HL-60 (cell line): ENCODE data around the gene SLC4A1.

Experiments
- DNase-seq, 2 experiments: peaks; one replicate each; pipeline ENCODE4 v3.0.0-alpha.2; 2010 to 2020; ENCODE audit warnings: low read depth in 1 of 2, low spot score in 1 of 2
- H3K27ac ChIP-seq: fragments of 250-450 bp; sonication (Bioruptor Pico); replicated peaks from 2 replicates; pipeline ENCODE4 v1.5.1; 2020; ENCODE audit warnings: mild to moderate bottlenecking, moderate library complexity
- H3K27me3 ChIP-seq: fragments of 250-450 bp; sonication (Bioruptor Pico); 2 replicates; pipeline ENCODE4 v1.5.1; 2021; ENCODE audit warnings: mild to moderate bottlenecking, moderate library complexity; ENCODE audit not compliant: insufficient read depth, poor library complexity, severe bottlenecking
- H3K4me3 ChIP-seq: replicated peaks from 2 replicates; pipeline ENCODE4 v1.5.1; 2011; ENCODE audit warnings: mild to moderate bottlenecking, control low read depth, low read length; ENCODE audit not compliant: insufficient read depth
- GABPA ChIP-seq: IDR thresholded peaks from 2 replicates; pipeline ENCODE4 v1.6.1; 2012; ENCODE audit warnings: low read depth
- POLR2AphosphoS5 ChIP-seq: IDR thresholded peaks from 2 replicates; pipeline ENCODE4 v1.6.1; 2012; ENCODE audit warnings: low read depth
- SPI1 ChIP-seq: IDR thresholded peaks from 2 replicates; pipeline ENCODE4 v1.6.1; 2012; ENCODE audit warnings: low read depth, mild to moderate bottlenecking, borderline replicate concordance
- TF ChIP-seq, protein P1 (sequence below): IDR thresholded peaks from one replicate; pipeline ENCODE4 v1.5.1; 2011; ENCODE audit warnings: low read length, control low read depth, inconsistent platforms; ENCODE audit not compliant: insufficient read depth
- TF ChIP-seq, protein P2 (sequence below): IDR thresholded peaks from 2 replicates; pipeline ENCODE4 v1.6.1; 2012; ENCODE audit warnings: low read depth; ENCODE audit not compliant: insufficient replicate concordance

The SLC4A1 gene

DNA sequence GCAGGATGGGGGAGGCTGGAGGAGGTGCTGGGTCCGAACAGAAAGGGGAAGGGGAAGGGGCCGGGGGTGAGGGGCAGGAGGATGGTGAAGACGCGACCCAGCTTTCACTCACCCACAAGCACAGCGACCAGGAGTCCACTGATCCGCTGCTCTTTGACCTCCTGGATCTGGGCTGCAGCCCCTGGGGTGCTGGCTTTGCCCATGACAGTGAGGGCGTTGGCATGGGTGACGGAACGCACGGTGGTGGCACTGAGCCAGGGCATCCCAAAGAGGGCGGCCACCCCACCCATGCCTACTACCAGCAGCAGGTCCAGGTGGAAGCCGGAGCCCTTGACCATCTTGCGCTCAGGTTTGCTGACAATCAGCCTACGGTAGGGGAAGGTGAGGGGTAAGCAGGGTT lies 14.9 kb downstream of the SLC4A1 start:
- TF ChIP-seq SPI1 (no peak), GABPA (no peak), POLR2AphosphoS5 (no peak)
- TF ChIP-seq, protein P1, sequence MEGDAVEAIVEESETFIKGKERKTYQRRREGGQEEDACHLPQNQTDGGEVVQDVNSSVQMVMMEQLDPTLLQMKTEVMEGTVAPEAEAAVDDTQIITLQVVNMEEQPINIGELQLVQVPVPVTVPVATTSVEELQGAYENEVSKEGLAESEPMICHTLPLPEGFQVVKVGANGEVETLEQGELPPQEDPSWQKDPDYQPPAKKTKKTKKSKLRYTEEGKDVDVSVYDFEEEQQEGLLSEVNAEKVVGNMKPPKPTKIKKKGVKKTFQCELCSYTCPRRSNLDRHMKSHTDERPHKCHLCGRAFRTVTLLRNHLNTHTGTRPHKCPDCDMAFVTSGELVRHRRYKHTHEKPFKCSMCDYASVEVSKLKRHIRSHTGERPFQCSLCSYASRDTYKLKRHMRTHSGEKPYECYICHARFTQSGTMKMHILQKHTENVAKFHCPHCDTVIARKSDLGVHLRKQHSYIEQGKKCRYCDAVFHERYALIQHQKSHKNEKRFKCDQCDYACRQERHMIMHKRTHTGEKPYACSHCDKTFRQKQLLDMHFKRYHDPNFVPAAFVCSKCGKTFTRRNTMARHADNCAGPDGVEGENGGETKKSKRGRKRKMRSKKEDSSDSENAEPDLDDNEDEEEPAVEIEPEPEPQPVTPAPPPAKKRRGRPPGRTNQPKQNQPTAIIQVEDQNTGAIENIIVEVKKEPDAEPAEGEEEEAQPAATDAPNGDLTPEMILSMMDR, result no peak
- TF ChIP-seq, protein P2, sequence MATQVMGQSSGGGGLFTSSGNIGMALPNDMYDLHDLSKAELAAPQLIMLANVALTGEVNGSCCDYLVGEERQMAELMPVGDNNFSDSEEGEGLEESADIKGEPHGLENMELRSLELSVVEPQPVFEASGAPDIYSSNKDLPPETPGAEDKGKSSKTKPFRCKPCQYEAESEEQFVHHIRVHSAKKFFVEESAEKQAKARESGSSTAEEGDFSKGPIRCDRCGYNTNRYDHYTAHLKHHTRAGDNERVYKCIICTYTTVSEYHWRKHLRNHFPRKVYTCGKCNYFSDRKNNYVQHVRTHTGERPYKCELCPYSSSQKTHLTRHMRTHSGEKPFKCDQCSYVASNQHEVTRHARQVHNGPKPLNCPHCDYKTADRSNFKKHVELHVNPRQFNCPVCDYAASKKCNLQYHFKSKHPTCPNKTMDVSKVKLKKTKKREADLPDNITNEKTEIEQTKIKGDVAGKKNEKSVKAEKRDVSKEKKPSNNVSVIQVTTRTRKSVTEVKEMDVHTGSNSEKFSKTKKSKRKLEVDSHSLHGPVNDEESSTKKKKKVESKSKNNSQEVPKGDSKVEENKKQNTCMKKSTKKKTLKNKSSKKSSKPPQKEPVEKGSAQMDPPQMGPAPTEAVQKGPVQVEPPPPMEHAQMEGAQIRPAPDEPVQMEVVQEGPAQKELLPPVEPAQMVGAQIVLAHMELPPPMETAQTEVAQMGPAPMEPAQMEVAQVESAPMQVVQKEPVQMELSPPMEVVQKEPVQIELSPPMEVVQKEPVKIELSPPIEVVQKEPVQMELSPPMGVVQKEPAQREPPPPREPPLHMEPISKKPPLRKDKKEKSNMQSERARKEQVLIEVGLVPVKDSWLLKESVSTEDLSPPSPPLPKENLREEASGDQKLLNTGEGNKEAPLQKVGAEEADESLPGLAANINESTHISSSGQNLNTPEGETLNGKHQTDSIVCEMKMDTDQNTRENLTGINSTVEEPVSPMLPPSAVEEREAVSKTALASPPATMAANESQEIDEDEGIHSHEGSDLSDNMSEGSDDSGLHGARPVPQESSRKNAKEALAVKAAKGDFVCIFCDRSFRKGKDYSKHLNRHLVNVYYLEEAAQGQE, result no peak
- H3K4me3 ChIP-seq, result no peak overlapping the region
- no peaks in the 10 kb centered on the region for H3K27me3 ChIP-seq
- no peak overlapping the region for H3K27ac ChIP-seq
- DNase-seq, result no peak

DNA sequence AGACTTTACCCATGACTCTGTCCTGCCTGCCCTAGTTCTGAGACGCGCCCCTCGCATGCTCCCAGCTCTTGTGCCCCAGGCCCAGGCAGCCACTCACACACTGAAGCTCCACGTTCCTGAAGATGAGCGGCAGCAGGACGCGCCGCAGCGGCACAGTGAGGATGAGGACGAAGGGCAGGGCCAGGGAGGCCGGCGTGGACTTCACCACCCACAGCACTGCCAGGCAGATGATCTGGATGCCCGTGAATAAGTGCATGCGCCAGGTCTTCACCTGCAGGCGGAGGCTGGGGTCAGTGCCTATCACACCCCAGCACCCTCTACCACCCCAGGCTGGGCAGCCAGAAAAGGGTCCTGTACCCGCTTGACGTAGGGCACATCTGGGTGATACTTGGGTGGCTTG lies 16.9 kb downstream of the SLC4A1 start:
- H3K27ac ChIP-seq, result no peak overlapping the region
- H3K27me3 ChIP-seq, result no peaks in the 10 kb centered on the region
- no peak overlapping the region for H3K4me3 ChIP-seq
- no peak for TF ChIP-seq POLR2AphosphoS5
- TF ChIP-seq GABPA, result no peak
- TF ChIP-seq SPI1, result no peak
- TF ChIP-seq, protein P2, result no peak
- TF ChIP-seq, protein P1, result no peak
- DNase-seq, result no peak

DNA sequence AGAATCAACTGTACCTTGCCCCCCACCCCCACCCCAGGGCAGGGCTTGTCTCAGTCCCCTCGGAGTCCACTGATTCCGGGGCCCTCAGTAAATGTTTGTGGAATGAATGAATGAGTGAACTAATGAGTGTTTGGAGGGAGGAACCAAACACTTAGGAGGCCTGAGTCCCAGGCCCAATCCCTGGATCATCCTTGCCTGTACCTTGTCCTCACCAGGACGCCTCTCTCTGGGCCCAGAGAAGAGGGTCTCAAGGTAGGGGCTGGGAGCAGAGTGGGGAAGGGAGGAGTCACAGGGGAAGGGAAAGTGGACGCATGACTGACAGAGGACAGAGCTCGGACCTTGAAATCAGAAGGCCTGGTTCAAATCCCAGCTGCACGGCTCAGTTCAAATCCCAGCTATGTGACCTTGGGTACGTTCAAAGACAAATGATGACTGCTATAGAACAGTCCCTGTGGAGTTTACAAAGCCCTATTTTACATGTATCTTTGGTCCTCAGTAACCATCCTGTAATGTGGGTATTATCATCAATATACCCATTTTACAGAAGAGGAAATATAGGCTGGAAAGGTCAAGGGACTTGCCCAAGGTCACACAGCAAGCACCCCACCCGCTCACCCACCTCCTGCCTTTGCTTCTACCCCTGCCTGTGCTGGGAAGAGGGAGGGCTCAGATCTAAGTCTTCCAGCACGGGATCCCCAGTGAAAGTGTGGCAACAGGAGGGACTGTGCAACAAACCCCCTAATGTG lies 18.3 kb downstream of the SLC4A1 start:
- H3K27ac ChIP-seq, result no peak overlapping the region
- H3K27me3 ChIP-seq, result no peaks in the 10 kb centered on the region
- H3K4me3 ChIP-seq, result no peak overlapping the region
- DNase-seq, result no peak
- no peak for TF ChIP-seq GABPA
- no peak for TF ChIP-seq SPI1
- TF ChIP-seq, protein P2, result no peak
- TF ChIP-seq POLR2AphosphoS5, result no peak
- TF ChIP-seq, protein P1, result no peak
